ENCODE data around the gene ABITRAM. TPM values are rescaled to one million over a fixed set of nuclear protein-coding genes. Genes with fewer than 3 reads are reported as not detected.

Gene ABITRAM
- total and polyA plus RNA-seq, 2 experiments from 2014 or later: 10.1 to 11.5 TPM

DNA sequence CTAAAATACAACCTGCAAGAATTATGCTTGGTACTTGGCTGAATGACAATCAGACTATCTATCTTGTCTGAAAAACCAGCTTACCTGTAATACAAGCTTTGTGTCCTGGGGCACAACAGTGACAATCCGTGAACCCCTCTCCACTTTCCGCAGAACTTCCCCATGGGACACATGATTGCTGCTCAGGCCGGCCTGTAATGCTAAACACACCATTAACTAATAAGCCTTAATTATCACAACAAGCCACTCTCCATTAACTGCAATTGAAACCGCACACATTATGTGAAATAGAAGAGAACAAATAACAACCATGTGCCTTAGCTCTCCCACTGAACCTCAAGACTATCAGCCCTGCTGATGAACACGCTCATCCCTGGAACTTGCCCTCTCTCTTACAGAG, 34.0 kb upstream of the ABITRAM start:
- Histone ChIP-seq H3F3A (replicated peaks; ENCODE audit: low read depth) (no peaks in the 10 kb centered on the region), H4K20me1 (replicated peaks; ENCODE audit: insufficient read depth) (no peaks in the 10 kb centered on the region; the same call in none of the 2 replicates), H3K4me3 (no peak overlapping the region), H3K27ac (ENCODE audit: low read depth) (no peak overlapping the region), H3K4me2 (no peak overlapping the region), H3K4me1 (ENCODE audit: insufficient read depth) (no peaks in the 10 kb centered on the region), H3K79me2 (replicated peaks; ENCODE audit: insufficient read depth) (no peaks in the 10 kb centered on the region), H3K9me2 (ENCODE audit: insufficient read depth) (no peaks in the 10 kb centered on the region), H3K27me3 (ENCODE audit: insufficient read depth) (no peaks in the 10 kb centered on the region), H2AFZ (no peak overlapping the region), H3K36me3 (ENCODE audit: insufficient read depth) (peaks cover 44% of the 10 kb centered on the region)
- no peaks in the 10 kb centered on the region for H3K9me3 Mint-ChIP-seq
- no peak for ATAC-seq
- no peak overlapping the region for H3K4me3 Mint-ChIP-seq
- DNase-seq (ENCODE audit: low spot score): no peak
- H3K36me3 Mint-ChIP-seq (ENCODE audit: low read depth): peaks cover 60% of the 10 kb centered on the region
- H3K27me3 Mint-ChIP-seq (ENCODE audit: insufficient read depth, low read depth, poor library complexity): no peaks in the 10 kb centered on the region
- H3K27ac Mint-ChIP-seq: no peak overlapping the region
- H3K4me1 Mint-ChIP-seq: no peaks in the 10 kb centered on the region
- no peak for TF ChIP-seq STAT1 (IDR thresholded peaks at IDR 0.05; ENCODE audit: unreplicated experiment)
- TF ChIP-seq, protein P1, sequence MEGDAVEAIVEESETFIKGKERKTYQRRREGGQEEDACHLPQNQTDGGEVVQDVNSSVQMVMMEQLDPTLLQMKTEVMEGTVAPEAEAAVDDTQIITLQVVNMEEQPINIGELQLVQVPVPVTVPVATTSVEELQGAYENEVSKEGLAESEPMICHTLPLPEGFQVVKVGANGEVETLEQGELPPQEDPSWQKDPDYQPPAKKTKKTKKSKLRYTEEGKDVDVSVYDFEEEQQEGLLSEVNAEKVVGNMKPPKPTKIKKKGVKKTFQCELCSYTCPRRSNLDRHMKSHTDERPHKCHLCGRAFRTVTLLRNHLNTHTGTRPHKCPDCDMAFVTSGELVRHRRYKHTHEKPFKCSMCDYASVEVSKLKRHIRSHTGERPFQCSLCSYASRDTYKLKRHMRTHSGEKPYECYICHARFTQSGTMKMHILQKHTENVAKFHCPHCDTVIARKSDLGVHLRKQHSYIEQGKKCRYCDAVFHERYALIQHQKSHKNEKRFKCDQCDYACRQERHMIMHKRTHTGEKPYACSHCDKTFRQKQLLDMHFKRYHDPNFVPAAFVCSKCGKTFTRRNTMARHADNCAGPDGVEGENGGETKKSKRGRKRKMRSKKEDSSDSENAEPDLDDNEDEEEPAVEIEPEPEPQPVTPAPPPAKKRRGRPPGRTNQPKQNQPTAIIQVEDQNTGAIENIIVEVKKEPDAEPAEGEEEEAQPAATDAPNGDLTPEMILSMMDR (conservative IDR thresholded peaks at IDR 0.05; ENCODE audit: low read depth in 2 of 2): no peak
- TF ChIP-seq EZH2 (IDR thresholded peaks at IDR 0.05; ENCODE audit: low read depth, unreplicated experiment): no peak
- no peak for TF ChIP-seq EZH2phosphoT487 (IDR thresholded peaks at IDR 0.05; ENCODE audit: unreplicated experiment)
- TF ChIP-seq, protein P2, sequence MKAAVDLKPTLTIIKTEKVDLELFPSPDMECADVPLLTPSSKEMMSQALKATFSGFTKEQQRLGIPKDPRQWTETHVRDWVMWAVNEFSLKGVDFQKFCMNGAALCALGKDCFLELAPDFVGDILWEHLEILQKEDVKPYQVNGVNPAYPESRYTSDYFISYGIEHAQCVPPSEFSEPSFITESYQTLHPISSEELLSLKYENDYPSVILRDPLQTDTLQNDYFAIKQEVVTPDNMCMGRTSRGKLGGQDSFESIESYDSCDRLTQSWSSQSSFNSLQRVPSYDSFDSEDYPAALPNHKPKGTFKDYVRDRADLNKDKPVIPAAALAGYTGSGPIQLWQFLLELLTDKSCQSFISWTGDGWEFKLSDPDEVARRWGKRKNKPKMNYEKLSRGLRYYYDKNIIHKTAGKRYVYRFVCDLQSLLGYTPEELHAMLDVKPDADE (IDR thresholded peaks at IDR 0.05): no peak
- TF ChIP-seq, protein P3, sequence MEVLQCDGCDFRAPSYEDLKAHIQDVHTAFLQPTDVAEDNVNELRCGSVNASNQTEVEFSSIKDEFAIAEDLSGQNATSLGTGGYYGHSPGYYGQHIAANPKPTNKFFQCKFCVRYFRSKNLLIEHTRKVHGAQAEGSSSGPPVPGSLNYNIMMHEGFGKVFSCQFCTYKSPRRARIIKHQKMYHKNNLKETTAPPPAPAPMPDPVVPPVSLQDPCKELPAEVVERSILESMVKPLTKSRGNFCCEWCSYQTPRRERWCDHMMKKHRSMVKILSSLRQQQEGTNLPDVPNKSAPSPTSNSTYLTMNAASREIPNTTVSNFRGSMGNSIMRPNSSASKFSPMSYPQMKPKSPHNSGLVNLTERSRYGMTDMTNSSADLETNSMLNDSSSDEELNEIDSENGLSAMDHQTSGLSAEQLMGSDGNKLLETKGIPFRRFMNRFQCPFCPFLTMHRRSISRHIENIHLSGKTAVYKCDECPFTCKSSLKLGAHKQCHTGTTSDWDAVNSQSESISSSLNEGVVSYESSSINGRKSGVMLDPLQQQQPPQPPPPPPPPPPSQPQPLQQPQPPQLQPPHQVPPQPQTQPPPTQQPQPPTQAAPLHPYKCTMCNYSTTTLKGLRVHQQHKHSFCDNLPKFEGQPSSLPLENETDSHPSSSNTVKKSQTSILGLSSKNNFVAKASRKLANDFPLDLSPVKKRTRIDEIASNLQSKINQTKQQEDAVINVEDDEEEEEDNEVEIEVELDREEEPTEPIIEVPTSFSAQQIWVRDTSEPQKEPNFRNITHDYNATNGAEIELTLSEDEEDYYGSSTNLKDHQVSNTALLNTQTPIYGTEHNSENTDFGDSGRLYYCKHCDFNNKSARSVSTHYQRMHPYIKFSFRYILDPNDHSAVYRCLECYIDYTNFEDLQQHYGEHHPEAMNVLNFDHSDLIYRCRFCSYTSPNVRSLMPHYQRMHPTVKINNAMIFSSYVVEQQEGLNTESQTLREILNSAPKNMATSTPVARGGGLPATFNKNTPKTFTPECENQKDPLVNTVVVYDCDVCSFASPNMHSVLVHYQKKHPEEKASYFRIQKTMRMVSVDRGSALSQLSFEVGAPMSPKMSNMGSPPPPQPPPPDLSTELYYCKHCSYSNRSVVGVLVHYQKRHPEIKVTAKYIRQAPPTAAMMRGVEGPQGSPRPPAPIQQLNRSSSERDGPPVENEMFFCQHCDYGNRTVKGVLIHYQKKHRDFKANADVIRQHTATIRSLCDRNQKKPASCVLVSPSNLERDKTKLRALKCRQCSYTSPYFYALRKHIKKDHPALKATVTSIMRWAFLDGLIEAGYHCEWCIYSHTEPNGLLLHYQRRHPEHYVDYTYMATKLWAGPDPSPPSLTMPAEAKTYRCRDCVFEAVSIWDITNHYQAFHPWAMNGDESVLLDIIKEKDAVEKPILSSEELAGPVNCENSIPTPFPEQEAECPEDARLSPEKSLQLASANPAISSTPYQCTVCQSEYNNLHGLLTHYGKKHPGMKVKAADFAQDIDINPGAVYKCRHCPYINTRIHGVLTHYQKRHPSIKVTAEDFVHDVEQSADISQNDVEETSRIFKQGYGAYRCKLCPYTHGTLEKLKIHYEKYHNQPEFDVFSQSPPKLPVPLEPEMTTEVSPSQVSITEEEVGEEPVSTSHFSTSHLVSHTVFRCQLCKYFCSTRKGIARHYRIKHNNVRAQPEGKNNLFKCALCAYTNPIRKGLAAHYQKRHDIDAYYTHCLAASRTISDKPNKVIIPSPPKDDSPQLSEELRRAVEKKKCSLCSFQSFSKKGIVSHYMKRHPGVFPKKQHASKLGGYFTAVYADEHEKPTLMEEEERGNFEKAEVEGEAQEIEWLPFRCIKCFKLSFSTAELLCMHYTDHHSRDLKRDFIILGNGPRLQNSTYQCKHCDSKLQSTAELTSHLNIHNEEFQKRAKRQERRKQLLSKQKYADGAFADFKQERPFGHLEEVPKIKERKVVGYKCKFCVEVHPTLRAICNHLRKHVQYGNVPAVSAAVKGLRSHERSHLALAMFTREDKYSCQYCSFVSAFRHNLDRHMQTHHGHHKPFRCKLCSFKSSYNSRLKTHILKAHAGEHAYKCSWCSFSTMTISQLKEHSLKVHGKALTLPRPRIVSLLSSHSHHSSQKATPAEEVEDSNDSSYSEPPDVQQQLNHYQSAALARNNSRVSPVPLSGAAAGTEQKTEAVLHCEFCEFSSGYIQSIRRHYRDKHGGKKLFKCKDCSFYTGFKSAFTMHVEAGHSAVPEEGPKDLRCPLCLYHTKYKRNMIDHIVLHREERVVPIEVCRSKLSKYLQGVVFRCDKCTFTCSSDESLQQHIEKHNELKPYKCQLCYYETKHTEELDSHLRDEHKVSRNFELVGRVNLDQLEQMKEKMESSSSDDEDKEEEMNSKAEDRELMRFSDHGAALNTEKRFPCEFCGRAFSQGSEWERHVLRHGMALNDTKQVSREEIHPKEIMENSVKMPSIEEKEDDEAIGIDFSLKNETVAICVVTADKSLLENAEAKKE (CRISPR knock-in tag; IDR thresholded peaks at IDR 0.05): no peak
- no peak for TF ChIP-seq NANOG (IDR thresholded peaks at IDR 0.05; ENCODE audit: borderline replicate concordance)
- no peak for TF ChIP-seq CREB1 (CRISPR knock-in tag; IDR thresholded peaks at IDR 0.05; ENCODE audit: low read depth)
- no peak for TF ChIP-seq ZNF114 (CRISPR knock-in tag; IDR thresholded peaks at IDR 0.05)
- TF ChIP-seq JUNB (IDR thresholded peaks at IDR 0.05; ENCODE audit: unreplicated experiment): no peak
- TF ChIP-seq ZNF331 (CRISPR knock-in tag; IDR thresholded peaks at IDR 0.05; ENCODE audit: low read depth): no peak
- no peak for TF ChIP-seq POLR2AphosphoS5 (IDR thresholded peaks at IDR 0.05; ENCODE audit: low read depth)
- TF ChIP-seq, protein P4, sequence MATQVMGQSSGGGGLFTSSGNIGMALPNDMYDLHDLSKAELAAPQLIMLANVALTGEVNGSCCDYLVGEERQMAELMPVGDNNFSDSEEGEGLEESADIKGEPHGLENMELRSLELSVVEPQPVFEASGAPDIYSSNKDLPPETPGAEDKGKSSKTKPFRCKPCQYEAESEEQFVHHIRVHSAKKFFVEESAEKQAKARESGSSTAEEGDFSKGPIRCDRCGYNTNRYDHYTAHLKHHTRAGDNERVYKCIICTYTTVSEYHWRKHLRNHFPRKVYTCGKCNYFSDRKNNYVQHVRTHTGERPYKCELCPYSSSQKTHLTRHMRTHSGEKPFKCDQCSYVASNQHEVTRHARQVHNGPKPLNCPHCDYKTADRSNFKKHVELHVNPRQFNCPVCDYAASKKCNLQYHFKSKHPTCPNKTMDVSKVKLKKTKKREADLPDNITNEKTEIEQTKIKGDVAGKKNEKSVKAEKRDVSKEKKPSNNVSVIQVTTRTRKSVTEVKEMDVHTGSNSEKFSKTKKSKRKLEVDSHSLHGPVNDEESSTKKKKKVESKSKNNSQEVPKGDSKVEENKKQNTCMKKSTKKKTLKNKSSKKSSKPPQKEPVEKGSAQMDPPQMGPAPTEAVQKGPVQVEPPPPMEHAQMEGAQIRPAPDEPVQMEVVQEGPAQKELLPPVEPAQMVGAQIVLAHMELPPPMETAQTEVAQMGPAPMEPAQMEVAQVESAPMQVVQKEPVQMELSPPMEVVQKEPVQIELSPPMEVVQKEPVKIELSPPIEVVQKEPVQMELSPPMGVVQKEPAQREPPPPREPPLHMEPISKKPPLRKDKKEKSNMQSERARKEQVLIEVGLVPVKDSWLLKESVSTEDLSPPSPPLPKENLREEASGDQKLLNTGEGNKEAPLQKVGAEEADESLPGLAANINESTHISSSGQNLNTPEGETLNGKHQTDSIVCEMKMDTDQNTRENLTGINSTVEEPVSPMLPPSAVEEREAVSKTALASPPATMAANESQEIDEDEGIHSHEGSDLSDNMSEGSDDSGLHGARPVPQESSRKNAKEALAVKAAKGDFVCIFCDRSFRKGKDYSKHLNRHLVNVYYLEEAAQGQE (IDR thresholded peaks at IDR 0.05; ENCODE audit: unreplicated experiment): no peak
